ENCODE data around the gene SORL1-AS1.
"Not testable (repeated sequence)": the region's sequence is repeated elsewhere in the genome, so short reads cannot be mapped to it uniquely, and the experiment has no call there.

SORL1-AS1 gene

GRCh38 chr11:121420398-121420797, 32.4 kb downstream of the SORL1-AS1 start:
- Mint-ChIP-seq H3K4me1 (ENCODE audit: low read depth in 2 of 2) (peaks cover 35 to 55% of the 10 kb centered on the region in 2 donors), H3K36me3 (no peaks in the 10 kb centered on the region), H3K27ac (peak overlapping the region; percentile 6), H3K4me3 (no peak overlapping the region), H3K27me3 (no peaks in the 10 kb centered on the region), H3K9me3 (no peaks in the 10 kb centered on the region)
- DNase-seq (ENCODE audit: low spot score) (no peak), ATAC-seq (no peak)

- ATAC-seq: no peak
- Mint-ChIP-seq H3K4me3 (no peak overlapping the region), H3K4me1 (ENCODE audit: low read depth in 2 of 2) (peaks cover 38 to 55% of the 10 kb centered on the region in 2 donors), H3K36me3 (no peaks in the 10 kb centered on the region), H3K27ac (peak overlapping the region; percentile 6 to 91), H3K27me3 (no peaks in the 10 kb centered on the region), H3K9me3 (no peaks in the 10 kb centered on the region)
- DNase-seq (ENCODE audit: low spot score): no peak
These were observed 32.9 kb downstream of the SORL1-AS1 start for GRCh38 chr11:121419836-121420235.

GRCh38 chr11:121418625-121419114, 34.1 kb downstream of the SORL1-AS1 start:
- Mint-ChIP-seq H3K4me1 (ENCODE audit: low read depth in 2 of 2) (peaks cover 38 to 51% of the 10 kb centered on the region in 2 donors), H3K27ac (peak overlapping the region; percentile 81 to 91), H3K27me3 (no peaks in the 10 kb centered on the region), H3K36me3 (no peaks in the 10 kb centered on the region), H3K9me3 (no peaks in the 10 kb centered on the region), H3K4me3 (peak overlapping the region; percentile 54)
- ATAC-seq (peak; percentile 75 to 81), DNase-seq (ENCODE audit: low spot score) (peak; percentile 81)

GRCh38 chr11:121417607-121418006, 35.2 kb downstream of the SORL1-AS1 start:
- H3K4me1 Mint-ChIP-seq (ENCODE audit: low read depth in 2 of 2): peaks cover 37 to 46% of the 10 kb centered on the region in 2 donors
- no peak for ATAC-seq
- H3K4me3 Mint-ChIP-seq: peak overlapping the region; percentile 77
- H3K36me3 Mint-ChIP-seq: no peaks in the 10 kb centered on the region
- no peak for DNase-seq (ENCODE audit: low spot score)
- H3K27ac Mint-ChIP-seq: peak overlapping the region; percentile 81 to 91
- no peaks in the 10 kb centered on the region for H3K9me3 Mint-ChIP-seq
- no peaks in the 10 kb centered on the region for H3K27me3 Mint-ChIP-seq

GRCh38 chr11:121417055-121417551, 35.7 kb downstream of the SORL1-AS1 start:
- Mint-ChIP-seq H3K4me3 (peak overlapping the region; percentile 77), H3K27me3 (no peaks in the 10 kb centered on the region), H3K9me3 (no peaks in the 10 kb centered on the region), H3K27ac (peak overlapping the region; percentile 81 to 91), H3K4me1 (ENCODE audit: low read depth in 2 of 2) (peaks cover 35 to 45% of the 10 kb centered on the region in 2 donors), H3K36me3 (no peaks in the 10 kb centered on the region)
- ATAC-seq: peak; percentile 90 to 93
- DNase-seq (ENCODE audit: low spot score): peak; percentile 89

- H3K27me3 Mint-ChIP-seq: no peaks in the 10 kb centered on the region
- H3K36me3 Mint-ChIP-seq: no peaks in the 10 kb centered on the region
- no peak overlapping the region for H3K4me3 Mint-ChIP-seq
- no peak for DNase-seq (ENCODE audit: low spot score)
- no peak for ATAC-seq
- H3K9me3 Mint-ChIP-seq: no peaks in the 10 kb centered on the region
- peaks cover 29 to 41% of the 10 kb centered on the region in 2 donors for H3K4me1 Mint-ChIP-seq (ENCODE audit: low read depth in 2 of 2)
- H3K27ac Mint-ChIP-seq: peak overlapping the region; percentile 5 to 15
These were observed 36.9 kb downstream of the SORL1-AS1 start for GRCh38 chr11:121415856-121416255.

- peak overlapping the region in 1 of 2 donors; percentile 5 for H3K27ac Mint-ChIP-seq
These were observed 38.4 kb downstream of the SORL1-AS1 start for GRCh38 chr11:121414141-121414913.

GRCh38 chr11:121412711-121413415, 39.9 kb downstream of the SORL1-AS1 start:
- no peak overlapping the region for H3K4me3 Mint-ChIP-seq
- ATAC-seq (no peak), DNase-seq (ENCODE audit: low spot score) (no peak)
- H3K36me3 Mint-ChIP-seq: no peaks in the 10 kb centered on the region
- H3K9me3 Mint-ChIP-seq: no peaks in the 10 kb centered on the region
- H3K27ac Mint-ChIP-seq: peak overlapping the region in 1 of 2 donors; percentile 13
- H3K27me3 Mint-ChIP-seq: no peaks in the 10 kb centered on the region
- H3K4me1 Mint-ChIP-seq (ENCODE audit: low read depth in 2 of 2): peaks cover 18 to 20% of the 10 kb centered on the region in 2 donors

More at GRCh38 chr11:121414141-121414913, 38.4 kb downstream of the SORL1-AS1 start:
- ATAC-seq (no peak), DNase-seq (ENCODE audit: low spot score) (no peak)
- Mint-ChIP-seq H3K27me3 (no peaks in the 10 kb centered on the region), H3K4me1 (ENCODE audit: low read depth in 2 of 2) (peaks cover 27 to 32% of the 10 kb centered on the region in 2 donors), H3K9me3 (no peaks in the 10 kb centered on the region), H3K36me3 (no peaks in the 10 kb centered on the region), H3K4me3 (no peak overlapping the region)

GRCh38 chr11:121412000-121412587, 40.7 kb downstream of the SORL1-AS1 start:
- Mint-ChIP-seq H3K9me3 (no peaks in the 10 kb centered on the region), H3K27me3 (no peaks in the 10 kb centered on the region), H3K36me3 (no peaks in the 10 kb centered on the region), H3K4me3 (no peak overlapping the region), H3K27ac (no peak overlapping the region), H3K4me1 (ENCODE audit: low read depth in 2 of 2) (peaks cover 12 to 13% of the 10 kb centered on the region in 2 donors)
- DNase-seq (ENCODE audit: low spot score) (no peak), ATAC-seq (no peak)

- H3K9me3 Mint-ChIP-seq; DNase-seq (ENCODE audit: low spot score); H3K4me1 Mint-ChIP-seq (ENCODE audit: low read depth in 2 of 2); H3K36me3 Mint-ChIP-seq; H3K4me3 Mint-ChIP-seq; ATAC-seq; H3K27me3 Mint-ChIP-seq: not testable (repeated sequence)
- peak overlapping the region in 1 of 2 donors; percentile 59 for H3K27ac Mint-ChIP-seq
These were observed 41.4 kb downstream of the SORL1-AS1 start for GRCh38 chr11:121411330-121411729.

GRCh38 chr11:121410041-121410440, 42.7 kb downstream of the SORL1-AS1 start:
- H3K27ac Mint-ChIP-seq; H3K4me3 Mint-ChIP-seq; DNase-seq (ENCODE audit: low spot score); H3K27me3 Mint-ChIP-seq; ATAC-seq; H3K4me1 Mint-ChIP-seq (ENCODE audit: low read depth in 2 of 2); H3K9me3 Mint-ChIP-seq; H3K36me3 Mint-ChIP-seq: not testable (repeated sequence)

- Mint-ChIP-seq H3K27me3 (no peaks in the 10 kb centered on the region), H3K36me3 (no peaks in the 10 kb centered on the region), H3K27ac (no peak overlapping the region), H3K9me3 (no peaks in the 10 kb centered on the region), H3K4me3 (no peak overlapping the region), H3K4me1 (ENCODE audit: low read depth in 2 of 2) (peaks cover 0 to 4% of the 10 kb centered on the region in 2 donors)
- ATAC-seq (no peak), DNase-seq (ENCODE audit: low spot score) (no peak)
These were observed 43.9 kb downstream of the SORL1-AS1 start for GRCh38 chr11:121408830-121409229.

GRCh38 chr11:121406291-121406690, 46.5 kb downstream of the SORL1-AS1 start:
- Mint-ChIP-seq H3K27ac (no peak overlapping the region), H3K36me3 (peaks cover 6% of the 10 kb centered on the region), H3K27me3 (peaks cover 0 to 2% of the 10 kb centered on the region in 2 donors), H3K4me3 (no peak overlapping the region), H3K4me1 (ENCODE audit: low read depth in 2 of 2) (no peaks in the 10 kb centered on the region), H3K9me3 (no peaks in the 10 kb centered on the region)
- ATAC-seq: no peak
- DNase-seq (ENCODE audit: low spot score): no peak
